ENCODE measurements around the gene SPIRE1.
A peak's percentile ranks its signal among the peaks of the same experiment; 100 is the strongest.

Gene SPIRE1

GRCh38 chr18:12597760-12598159 lies 60.1 kb downstream of the SPIRE1 start:
- Histone ChIP-seq H3K9me2 (replicated peaks; ENCODE audit: low read depth, low read length) (no peaks in the 10 kb centered on the region), H3K79me2 (ENCODE audit: insufficient read depth, low read length) (no peaks in the 10 kb centered on the region), H3K4me1 (ENCODE audit: insufficient read depth, low read length, poor library complexity, severe bottlenecking) (peaks cover 58% of the 10 kb centered on the region), H3K27me3 (ENCODE audit: insufficient read depth, low read length, poor library complexity, severe bottlenecking) (no peaks in the 10 kb centered on the region), H3K36me3 (ENCODE audit: insufficient read depth, low read length) (no peaks in the 10 kb centered on the region), H3K4me3 (ENCODE audit: low read length, poor library complexity, severe bottlenecking) (no peak overlapping the region), H4K20me1 (ENCODE audit: insufficient read depth, low read length, poor library complexity, severe bottlenecking) (no peaks in the 10 kb centered on the region), H3F3A (ENCODE audit: low read depth) (no peaks in the 10 kb centered on the region; the same call in 1 of the 2 replicates), H3K9ac (ENCODE audit: low read depth, low read length, poor library complexity, severe bottlenecking) (no peak overlapping the region), H3K4me2 (ENCODE audit: low read depth, low read length, poor library complexity, severe bottlenecking) (no peak overlapping the region), H3K9me3 (ENCODE audit: insufficient read depth, low read depth, low read length) (no peaks in the 10 kb centered on the region), H2AFZ (ENCODE audit: low read length) (0 out of 2 replicates have a peak overlapping the region, but pooled peaks have one; percentile 80)
- TF ChIP-seq EZH2phosphoT487 (IDR thresholded peaks at IDR 0.05; ENCODE audit: borderline replicate concordance) (no peak), CTCF (conservative IDR thresholded peaks at IDR 0.05; ENCODE audit: low read length) (no peak)

- H3F3A ChIP-seq (ENCODE audit: low read depth), result no peaks in the 10 kb centered on the region; the same call in 1 of the 2 replicates
- H3K36me3 ChIP-seq (ENCODE audit: insufficient read depth, low read length), result no peaks in the 10 kb centered on the region
- TF ChIP-seq EZH2phosphoT487 (IDR thresholded peaks at IDR 0.05; ENCODE audit: borderline replicate concordance) (no peak), CTCF (conservative IDR thresholded peaks at IDR 0.05; ENCODE audit: low read length) (no peak)
- no peaks in the 10 kb centered on the region for H4K20me1 ChIP-seq (ENCODE audit: insufficient read depth, low read length, poor library complexity, severe bottlenecking)
- no peaks in the 10 kb centered on the region for H3K79me2 ChIP-seq (ENCODE audit: insufficient read depth, low read length)
- H3K9me3 ChIP-seq (ENCODE audit: insufficient read depth, low read depth, low read length), result no peaks in the 10 kb centered on the region
- H3K4me3 ChIP-seq (ENCODE audit: low read length, poor library complexity, severe bottlenecking), result no peak overlapping the region
- no peaks in the 10 kb centered on the region for H3K9me2 ChIP-seq (replicated peaks; ENCODE audit: low read depth, low read length)
- H3K4me2 ChIP-seq (ENCODE audit: low read depth, low read length, poor library complexity, severe bottlenecking), result peak overlapping the region; percentile 40
- H3K27me3 ChIP-seq (ENCODE audit: insufficient read depth, low read length, poor library complexity, severe bottlenecking), result no peaks in the 10 kb centered on the region
- H3K4me1 ChIP-seq (ENCODE audit: insufficient read depth, low read length, poor library complexity, severe bottlenecking), result peaks cover 43% of the 10 kb centered on the region
- no peak overlapping the region for H3K9ac ChIP-seq (ENCODE audit: low read depth, low read length, poor library complexity, severe bottlenecking)
- 0 out of 2 replicates have a peak overlapping the region, but pooled peaks have one; percentile 33 for H2AFZ ChIP-seq (ENCODE audit: low read length)
Observed at GRCh38 chr18:12595571-12596255, 62.2 kb downstream of the SPIRE1 start.

- Histone ChIP-seq H3K79me2 (ENCODE audit: insufficient read depth, low read length) (no peaks in the 10 kb centered on the region), H3K36me3 (ENCODE audit: insufficient read depth, low read length) (no peaks in the 10 kb centered on the region), H3K4me2 (ENCODE audit: low read depth, low read length, poor library complexity, severe bottlenecking) (no peak overlapping the region), H3K9ac (ENCODE audit: low read depth, low read length, poor library complexity, severe bottlenecking) (no peak overlapping the region), H3K27me3 (ENCODE audit: insufficient read depth, low read length, poor library complexity, severe bottlenecking) (no peaks in the 10 kb centered on the region), H3K9me3 (ENCODE audit: insufficient read depth, low read depth, low read length) (no peaks in the 10 kb centered on the region), H3K4me3 (ENCODE audit: low read length, poor library complexity, severe bottlenecking) (no peak overlapping the region), H3K9me2 (replicated peaks; ENCODE audit: low read depth, low read length) (no peaks in the 10 kb centered on the region), H3K4me1 (ENCODE audit: insufficient read depth, low read length, poor library complexity, severe bottlenecking) (peaks cover 28% of the 10 kb centered on the region), H3F3A (ENCODE audit: low read depth) (no peaks in the 10 kb centered on the region; the same call in 1 of the 2 replicates), H4K20me1 (ENCODE audit: insufficient read depth, low read length, poor library complexity, severe bottlenecking) (no peaks in the 10 kb centered on the region), H2AFZ (ENCODE audit: low read length) (no peak overlapping the region)
- TF ChIP-seq EZH2phosphoT487 (IDR thresholded peaks at IDR 0.05; ENCODE audit: borderline replicate concordance) (no peak), CTCF (conservative IDR thresholded peaks at IDR 0.05; ENCODE audit: low read length) (no peak)
Observed at GRCh38 chr18:12593866-12594265, 64.0 kb downstream of the SPIRE1 start.

Data from Loucy (cell line).